Neural cell (in vitro differentiated cells): ENCODE measurements around the gene KCNQ2.

ENCODE experiments used
- RAD21 ChIP-seq: fragments of 450-650 bp; conservative IDR thresholded peaks from 2 replicates; pipeline ENCODE4 v1.6.1; 2014; ENCODE audit warnings: antibody characterized with exemption, mild to moderate bottlenecking, moderate library complexity
- TF ChIP-seq, protein P1 (sequence below): fragments of 450-650 bp; IDR thresholded peaks from 2 replicates; pipeline ENCODE4 v1.5.1; 2014; ENCODE audit warnings: antibody characterized with exemption, mild to moderate bottlenecking, moderate library complexity; ENCODE audit not compliant: poor library complexity, severe bottlenecking

DNA sequence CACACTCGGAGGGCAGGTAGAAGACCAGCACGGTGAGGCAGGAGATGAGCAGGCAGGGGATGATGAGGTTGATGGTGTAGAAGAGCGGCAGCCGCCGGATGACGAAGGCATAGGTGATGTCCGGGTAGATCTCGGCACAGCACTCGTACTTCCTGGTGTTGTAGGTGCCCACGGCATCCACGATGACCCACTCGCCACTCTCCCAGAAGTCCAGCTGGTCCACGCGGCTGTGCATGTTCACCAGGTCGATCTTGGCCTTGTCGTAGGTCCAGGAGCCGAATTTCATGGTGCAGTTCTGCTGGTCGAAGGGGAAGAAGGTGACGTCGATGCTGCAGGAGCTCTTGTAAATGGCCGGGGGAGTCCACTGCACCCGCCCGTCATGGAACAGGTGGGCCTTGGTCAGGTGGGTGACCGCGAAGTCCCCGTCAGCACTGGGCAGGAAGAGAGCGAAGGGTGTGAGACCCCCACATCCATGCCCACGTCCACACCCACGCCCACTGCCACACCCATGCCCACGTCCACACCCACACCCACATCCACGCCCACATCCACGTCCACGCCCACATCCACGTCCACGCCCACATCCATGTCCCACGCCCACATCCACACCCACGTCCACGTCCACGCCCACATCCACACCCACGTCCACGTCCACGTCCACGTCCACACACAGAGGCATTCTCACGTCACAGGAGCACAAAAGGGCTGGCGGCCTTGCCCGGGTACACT, 121.7 kb downstream of the KCNQ2 start:
- TF ChIP-seq, protein P1, sequence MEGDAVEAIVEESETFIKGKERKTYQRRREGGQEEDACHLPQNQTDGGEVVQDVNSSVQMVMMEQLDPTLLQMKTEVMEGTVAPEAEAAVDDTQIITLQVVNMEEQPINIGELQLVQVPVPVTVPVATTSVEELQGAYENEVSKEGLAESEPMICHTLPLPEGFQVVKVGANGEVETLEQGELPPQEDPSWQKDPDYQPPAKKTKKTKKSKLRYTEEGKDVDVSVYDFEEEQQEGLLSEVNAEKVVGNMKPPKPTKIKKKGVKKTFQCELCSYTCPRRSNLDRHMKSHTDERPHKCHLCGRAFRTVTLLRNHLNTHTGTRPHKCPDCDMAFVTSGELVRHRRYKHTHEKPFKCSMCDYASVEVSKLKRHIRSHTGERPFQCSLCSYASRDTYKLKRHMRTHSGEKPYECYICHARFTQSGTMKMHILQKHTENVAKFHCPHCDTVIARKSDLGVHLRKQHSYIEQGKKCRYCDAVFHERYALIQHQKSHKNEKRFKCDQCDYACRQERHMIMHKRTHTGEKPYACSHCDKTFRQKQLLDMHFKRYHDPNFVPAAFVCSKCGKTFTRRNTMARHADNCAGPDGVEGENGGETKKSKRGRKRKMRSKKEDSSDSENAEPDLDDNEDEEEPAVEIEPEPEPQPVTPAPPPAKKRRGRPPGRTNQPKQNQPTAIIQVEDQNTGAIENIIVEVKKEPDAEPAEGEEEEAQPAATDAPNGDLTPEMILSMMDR, result no peak
- no peak for TF ChIP-seq RAD21
